GM13976 (cell line): ENCODE measurements around the gene MCAT.

Experiments used
- DNase-seq: peaks from one replicate; pipeline ENCODE4 v3.0.0; 2012; ENCODE audit warnings: low spot score
- CTCF ChIP-seq: IDR thresholded peaks from 2 replicates; pipeline ENCODE4 v1.5.1; 2012; ENCODE audit warnings: borderline replicate concordance, mild to moderate bottlenecking; ENCODE audit not compliant: insufficient read depth; ENCODE audit errors: extremely low read depth, missing control alignments, control extremely low read depth
- in situ Hi-C: fragments of 300-500 bp; cut with MboI; formaldehyde crosslinking; loops from one replicate; pipeline ENCODE4 v1.12.0; 2022; ENCODE audit warnings: low sequenced_read_pairs, mixed read lengths, inconsistent platforms; ENCODE audit not compliant: unreplicated experiment

The MCAT gene

GRCh38 chr22:43155789-43156188 is 12.6 kb upstream of the MCAT start:
- DNase-seq = no peak
- in situ Hi-C loops = no loop called here
- no peak for TF ChIP-seq CTCF

- in situ Hi-C loops = no loop called here
- DNase-seq = no peak
- TF ChIP-seq CTCF = no peak
Observed at GRCh38 chr22:43154887-43155536, 11.8 kb upstream of the MCAT start.

- TF ChIP-seq CTCF = no peak
- DNase-seq = no peak
Observed at GRCh38 chr22:43153899-43154298, 10.7 kb upstream of the MCAT start.

DNA sequence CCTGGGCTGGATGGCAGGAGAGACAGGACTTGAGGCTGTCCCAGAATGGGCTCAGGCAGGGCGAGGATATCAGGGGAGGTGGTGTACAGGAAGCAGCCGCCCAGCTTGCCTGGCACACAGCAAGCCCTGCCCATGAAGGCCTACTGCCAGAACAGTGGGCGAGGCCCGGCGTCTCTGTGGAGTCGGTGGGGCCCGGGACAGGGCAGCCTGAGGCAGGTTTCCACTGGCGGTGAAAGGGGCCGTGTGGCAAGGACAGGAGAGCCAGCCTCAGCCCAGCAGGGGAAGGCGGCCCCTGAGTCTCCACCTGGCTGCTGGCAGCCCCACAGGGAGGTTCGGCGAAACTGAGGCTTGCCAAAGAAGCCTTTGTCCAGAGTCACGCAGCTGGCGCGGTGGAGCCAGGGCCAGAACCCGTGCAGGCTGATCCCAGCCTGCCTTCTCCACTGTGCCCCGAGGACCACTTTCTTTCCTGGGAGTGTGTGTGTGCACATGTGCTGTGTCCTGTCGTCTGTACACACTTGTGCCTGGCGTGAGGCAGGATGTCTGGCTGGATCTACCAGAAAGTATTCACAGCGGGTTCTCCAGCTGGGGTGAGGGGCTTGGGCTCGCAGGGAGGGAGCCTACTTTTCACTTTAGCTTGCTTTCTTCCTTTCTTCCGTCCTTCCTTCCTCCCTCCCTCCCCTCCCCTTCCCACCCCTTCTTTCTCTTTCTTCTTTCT is 9.3 kb upstream of the MCAT start:
- in situ Hi-C loops = no loop called here
- no peak for TF ChIP-seq CTCF
- no peak for DNase-seq

More at GRCh38 chr22:43153899-43154298, 10.7 kb upstream of the MCAT start:
- in situ Hi-C loops = no loop called here

DNA sequence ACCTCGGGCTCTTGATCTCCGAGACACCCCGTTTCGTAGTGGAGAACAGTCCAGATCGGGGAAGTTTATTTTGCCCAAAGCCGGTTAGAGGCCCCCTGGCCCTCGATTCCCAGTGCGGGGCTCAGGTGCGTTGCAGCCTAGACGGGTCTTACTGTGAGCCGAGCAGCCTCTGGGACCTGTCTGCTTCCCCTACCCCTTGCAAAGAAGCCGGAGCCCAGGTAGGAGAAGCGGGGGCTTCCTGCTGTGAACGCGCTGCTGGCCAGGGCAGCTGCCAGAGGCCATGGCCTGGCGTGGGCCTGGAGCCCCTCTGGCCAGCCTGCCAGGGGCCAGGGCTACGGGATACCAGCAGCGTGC is 8.8 kb upstream of the MCAT start:
- no peak for DNase-seq
- in situ Hi-C loops = no loop called here

More for the DNA sequence above, 8.8 kb upstream of the MCAT start:
- TF ChIP-seq CTCF = no peak
